Measurements from ENCODE around the gene SPACA7.

SPACA7 gene

GRCh38 chr13:112447761-112448603 lies 71.8 kb downstream of the SPACA7 start:
- DNase-seq (ENCODE audit: low spot score): no peak

- no peak for DNase-seq (ENCODE audit: low spot score)
Observed at GRCh38 chr13:112448621-112449544, 72.7 kb downstream of the SPACA7 start.

- no peak for DNase-seq (ENCODE audit: low spot score)
Observed at GRCh38 chr13:112449545-112449930, 73.4 kb downstream of the SPACA7 start.

- no peak for DNase-seq (ENCODE audit: low spot score)
Observed at GRCh38 chr13:112450118-112450903, 74.2 kb downstream of the SPACA7 start.

GRCh38 chr13:112450904-112451240 lies 74.7 kb downstream of the SPACA7 start:
- no peak for DNase-seq (ENCODE audit: low spot score)

- no peak for DNase-seq (ENCODE audit: low spot score)
Observed at GRCh38 chr13:112451512-112452379, 75.6 kb downstream of the SPACA7 start.

GRCh38 chr13:112452380-112453206 lies 76.4 kb downstream of the SPACA7 start:
- DNase-seq (ENCODE audit: low spot score): no peak

- no peak for DNase-seq (ENCODE audit: low spot score)
Observed at GRCh38 chr13:112453207-112453829, 77.2 kb downstream of the SPACA7 start.

- no peak for DNase-seq (ENCODE audit: low spot score)
Observed at GRCh38 chr13:112453874-112454647, 77.9 kb downstream of the SPACA7 start.

- DNase-seq (ENCODE audit: low spot score): no peak
Observed at GRCh38 chr13:112454648-112455334, 78.6 kb downstream of the SPACA7 start.

- DNase-seq (ENCODE audit: low spot score): no peak
Observed at GRCh38 chr13:112455476-112456059, 79.4 kb downstream of the SPACA7 start.

- no peak for DNase-seq (ENCODE audit: low spot score)
Observed at GRCh38 chr13:112456138-112457056, 80.2 kb downstream of the SPACA7 start.

- no peak for DNase-seq (ENCODE audit: low spot score)
Observed at GRCh38 chr13:112457081-112457480, 80.9 kb downstream of the SPACA7 start.

GRCh38 chr13:112457485-112457884 lies 81.3 kb downstream of the SPACA7 start:
- no peak for DNase-seq (ENCODE audit: low spot score)

- DNase-seq (ENCODE audit: low spot score): no peak
Observed at GRCh38 chr13:112462408-112462807, 86.3 kb downstream of the SPACA7 start.

GRCh38 chr13:112464720-112465119 lies 88.6 kb downstream of the SPACA7 start:
- DNase-seq (ENCODE audit: low spot score): no peak
